ENCODE measurements around the gene LLGL1.

- no peak for TF ChIP-seq RAD21 (IDR thresholded peaks at IDR 0.05; ENCODE audit: insufficient read depth, low read depth, low read length)
- no peak for TF ChIP-seq PKNOX1 (IDR thresholded peaks at IDR 0.05)
- TF ChIP-seq PRDM15 (CRISPR knock-in tag; IDR thresholded peaks at IDR 0.05): no peak
- TF ChIP-seq REST (IDR thresholded peaks at IDR 0.05; ENCODE audit: low read depth, low read length): no peak
- TF ChIP-seq TAF1 (IDR thresholded peaks at IDR 0.05; ENCODE audit: borderline replicate concordance, low read depth, low read length): no peak
- TF ChIP-seq RB1 (IDR thresholded peaks at IDR 0.05; ENCODE audit: borderline replicate concordance): no peak
- TF ChIP-seq CTCF (IDR thresholded peaks at IDR 0.05 in 2 of 3, conservative IDR thresholded peaks at IDR 0.05 in 1 of 3; ENCODE audit: control insufficient read depth in 2 of 3, extremely low read depth in 1 of 3, insufficient read depth in 1 of 3, low read depth in 3 of 3, low read length in 3 of 3): no peak
- no peak for TF ChIP-seq HDAC6 (IDR thresholded peaks at IDR 0.05; ENCODE audit: unreplicated experiment)
These were observed 4.3 kb downstream of the LLGL1 start for GRCh38 chr17:18229771-18230170.

All from GM12878 (cell line).